HL-60 (cell line): Measurements from ENCODE around the gene CYGB.

Experiments used
- DNase-seq, 2 experiments: peaks; one replicate each; pipeline ENCODE4 v3.0.0-alpha.2; 2010 to 2020; ENCODE audit warnings: low read depth in 1 of 2, low spot score in 1 of 2
- H3K27ac ChIP-seq: fragments of 250-450 bp; sonication (Bioruptor Pico); replicated peaks from 2 replicates; pipeline ENCODE4 v1.5.1; 2020; ENCODE audit warnings: mild to moderate bottlenecking, moderate library complexity
- H3K27me3 ChIP-seq: fragments of 250-450 bp; sonication (Bioruptor Pico); 2 replicates; pipeline ENCODE4 v1.5.1; 2021; ENCODE audit warnings: mild to moderate bottlenecking, moderate library complexity; ENCODE audit not compliant: insufficient read depth, poor library complexity, severe bottlenecking
- H3K4me3 ChIP-seq: replicated peaks from 2 replicates; pipeline ENCODE4 v1.5.1; 2011; ENCODE audit warnings: mild to moderate bottlenecking, control low read depth, low read length; ENCODE audit not compliant: insufficient read depth
- GABPA ChIP-seq: IDR thresholded peaks from 2 replicates; pipeline ENCODE4 v1.6.1; 2012; ENCODE audit warnings: low read depth
- POLR2AphosphoS5 ChIP-seq: IDR thresholded peaks from 2 replicates; pipeline ENCODE4 v1.6.1; 2012; ENCODE audit warnings: low read depth
- SPI1 ChIP-seq: IDR thresholded peaks from 2 replicates; pipeline ENCODE4 v1.6.1; 2012; ENCODE audit warnings: low read depth, mild to moderate bottlenecking, borderline replicate concordance
- TF ChIP-seq, protein P1 (sequence below): IDR thresholded peaks from 2 replicates; pipeline ENCODE4 v1.6.1; 2012; ENCODE audit warnings: low read depth; ENCODE audit not compliant: insufficient replicate concordance
- TF ChIP-seq, protein P2 (sequence below): IDR thresholded peaks from one replicate; pipeline ENCODE4 v1.5.1; 2011; ENCODE audit warnings: low read length, control low read depth, inconsistent platforms; ENCODE audit not compliant: insufficient read depth

Gene CYGB

GRCh38 chr17:76478097-76478496, 59.4 kb downstream of the CYGB start:
- no peak for DNase-seq
- TF ChIP-seq, protein P1, sequence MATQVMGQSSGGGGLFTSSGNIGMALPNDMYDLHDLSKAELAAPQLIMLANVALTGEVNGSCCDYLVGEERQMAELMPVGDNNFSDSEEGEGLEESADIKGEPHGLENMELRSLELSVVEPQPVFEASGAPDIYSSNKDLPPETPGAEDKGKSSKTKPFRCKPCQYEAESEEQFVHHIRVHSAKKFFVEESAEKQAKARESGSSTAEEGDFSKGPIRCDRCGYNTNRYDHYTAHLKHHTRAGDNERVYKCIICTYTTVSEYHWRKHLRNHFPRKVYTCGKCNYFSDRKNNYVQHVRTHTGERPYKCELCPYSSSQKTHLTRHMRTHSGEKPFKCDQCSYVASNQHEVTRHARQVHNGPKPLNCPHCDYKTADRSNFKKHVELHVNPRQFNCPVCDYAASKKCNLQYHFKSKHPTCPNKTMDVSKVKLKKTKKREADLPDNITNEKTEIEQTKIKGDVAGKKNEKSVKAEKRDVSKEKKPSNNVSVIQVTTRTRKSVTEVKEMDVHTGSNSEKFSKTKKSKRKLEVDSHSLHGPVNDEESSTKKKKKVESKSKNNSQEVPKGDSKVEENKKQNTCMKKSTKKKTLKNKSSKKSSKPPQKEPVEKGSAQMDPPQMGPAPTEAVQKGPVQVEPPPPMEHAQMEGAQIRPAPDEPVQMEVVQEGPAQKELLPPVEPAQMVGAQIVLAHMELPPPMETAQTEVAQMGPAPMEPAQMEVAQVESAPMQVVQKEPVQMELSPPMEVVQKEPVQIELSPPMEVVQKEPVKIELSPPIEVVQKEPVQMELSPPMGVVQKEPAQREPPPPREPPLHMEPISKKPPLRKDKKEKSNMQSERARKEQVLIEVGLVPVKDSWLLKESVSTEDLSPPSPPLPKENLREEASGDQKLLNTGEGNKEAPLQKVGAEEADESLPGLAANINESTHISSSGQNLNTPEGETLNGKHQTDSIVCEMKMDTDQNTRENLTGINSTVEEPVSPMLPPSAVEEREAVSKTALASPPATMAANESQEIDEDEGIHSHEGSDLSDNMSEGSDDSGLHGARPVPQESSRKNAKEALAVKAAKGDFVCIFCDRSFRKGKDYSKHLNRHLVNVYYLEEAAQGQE = no peak
- TF ChIP-seq GABPA (no peak), POLR2AphosphoS5 (no peak), SPI1 (no peak)
- TF ChIP-seq, protein P2, sequence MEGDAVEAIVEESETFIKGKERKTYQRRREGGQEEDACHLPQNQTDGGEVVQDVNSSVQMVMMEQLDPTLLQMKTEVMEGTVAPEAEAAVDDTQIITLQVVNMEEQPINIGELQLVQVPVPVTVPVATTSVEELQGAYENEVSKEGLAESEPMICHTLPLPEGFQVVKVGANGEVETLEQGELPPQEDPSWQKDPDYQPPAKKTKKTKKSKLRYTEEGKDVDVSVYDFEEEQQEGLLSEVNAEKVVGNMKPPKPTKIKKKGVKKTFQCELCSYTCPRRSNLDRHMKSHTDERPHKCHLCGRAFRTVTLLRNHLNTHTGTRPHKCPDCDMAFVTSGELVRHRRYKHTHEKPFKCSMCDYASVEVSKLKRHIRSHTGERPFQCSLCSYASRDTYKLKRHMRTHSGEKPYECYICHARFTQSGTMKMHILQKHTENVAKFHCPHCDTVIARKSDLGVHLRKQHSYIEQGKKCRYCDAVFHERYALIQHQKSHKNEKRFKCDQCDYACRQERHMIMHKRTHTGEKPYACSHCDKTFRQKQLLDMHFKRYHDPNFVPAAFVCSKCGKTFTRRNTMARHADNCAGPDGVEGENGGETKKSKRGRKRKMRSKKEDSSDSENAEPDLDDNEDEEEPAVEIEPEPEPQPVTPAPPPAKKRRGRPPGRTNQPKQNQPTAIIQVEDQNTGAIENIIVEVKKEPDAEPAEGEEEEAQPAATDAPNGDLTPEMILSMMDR = no peak
- Histone ChIP-seq H3K4me3 (no peak overlapping the region), H3K27ac (no peak overlapping the region), H3K27me3 (no peaks in the 10 kb centered on the region)

- no peaks in the 10 kb centered on the region for H3K27me3 ChIP-seq
- no peak for TF ChIP-seq SPI1
- TF ChIP-seq POLR2AphosphoS5 = no peak
- TF ChIP-seq, protein P2 = no peak
- TF ChIP-seq GABPA = no peak
- TF ChIP-seq, protein P1 = no peak
- H3K4me3 ChIP-seq = no peak overlapping the region
- no peak overlapping the region for H3K27ac ChIP-seq
- DNase-seq = no peak
Observed at GRCh38 chr17:76477576-76477975, 59.9 kb downstream of the CYGB start.
